ENCODE data around the gene MVB12B. TPM values are rescaled to one million over a fixed set of nuclear protein-coding genes. Genes with fewer than 3 reads are reported as not detected.
A peak's percentile ranks its signal among the peaks of the same experiment; 100 is the strongest.

The MVB12B gene
- total RNA-seq, 4 donors from 2014 or later, result 7.9 to 28.9 (median 14.4) TPM

DNA sequence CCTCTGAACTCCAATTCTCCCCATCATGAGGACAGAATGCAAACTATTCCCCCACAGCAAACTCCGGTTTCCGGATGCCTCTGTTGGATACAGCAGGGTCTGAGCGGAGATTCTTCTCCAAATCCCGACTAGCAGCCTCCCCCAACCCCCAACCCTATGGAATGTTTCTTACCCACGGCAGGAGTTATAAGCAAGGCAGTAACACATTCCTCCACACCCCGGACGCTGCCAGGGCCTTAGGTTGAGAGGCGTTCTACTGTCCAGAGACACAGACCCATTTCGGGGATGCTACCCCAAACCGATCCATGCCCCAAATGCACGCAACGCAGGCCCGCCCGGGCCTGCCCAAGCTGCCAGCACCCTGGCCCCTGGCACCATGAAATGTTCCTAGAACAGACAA lies 201.5 kb downstream of the MVB12B start:
- Histone ChIP-seq H3K36me3 (no peaks in the 10 kb centered on the region), H3K27ac (no peak overlapping the region), H3K27me3 (no peaks in the 10 kb centered on the region), H3K4me3 (no peak overlapping the region), H3K9me3 (no peaks in the 10 kb centered on the region), H3K4me1 (peaks cover 0 to 4% (median 0%) of the 10 kb centered on the region in 4 donors)
- TF ChIP-seq POLR2A (IDR thresholded peaks at IDR 0.05) (no peak), CTCF (IDR thresholded peaks at IDR 0.05) (no peak)
- no peak for DNase-seq

DNA sequence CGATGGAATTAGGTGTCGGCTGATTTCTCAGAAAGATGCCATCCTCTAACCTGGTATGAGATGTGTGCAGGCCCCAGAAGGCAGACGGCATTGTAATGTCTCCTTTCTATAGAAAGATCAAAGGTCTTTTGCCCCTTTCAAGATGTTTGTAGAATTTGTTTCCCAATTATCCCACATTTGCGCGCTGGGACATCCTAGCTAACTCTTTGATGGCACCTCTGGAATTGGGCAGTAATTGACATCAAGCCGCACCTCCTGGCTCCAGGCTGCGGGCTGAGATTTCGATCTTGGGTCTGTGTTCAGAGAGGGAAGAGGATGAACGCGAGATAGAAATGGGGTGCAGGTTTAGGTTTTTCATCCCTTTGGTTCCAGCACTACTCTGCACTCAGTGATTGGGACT lies 202.3 kb downstream of the MVB12B start:
- Histone ChIP-seq H3K27ac (no peak overlapping the region), H3K4me1 (peaks cover 0 to 6% (median 0%) of the 10 kb centered on the region in 4 donors), H3K27me3 (no peaks in the 10 kb centered on the region), H3K9me3 (no peaks in the 10 kb centered on the region), H3K36me3 (no peaks in the 10 kb centered on the region), H3K4me3 (no peak overlapping the region)
- TF ChIP-seq CTCF (IDR thresholded peaks at IDR 0.05) (no peak), POLR2A (IDR thresholded peaks at IDR 0.05) (no peak)
- DNase-seq, result no peak

GRCh38 chr9:126531035-126531571 lies 204.5 kb downstream of the MVB12B start:
- no peaks in the 10 kb centered on the region for H3K27me3 ChIP-seq
- peaks cover 0 to 6% (median 0%) of the 10 kb centered on the region in 4 donors for H3K4me1 ChIP-seq
- TF ChIP-seq POLR2A (IDR thresholded peaks at IDR 0.05) (no peak), CTCF (IDR thresholded peaks at IDR 0.05) (no peak)
- no peak for DNase-seq
- H3K36me3 ChIP-seq, result no peaks in the 10 kb centered on the region
- H3K27ac ChIP-seq, result no peak overlapping the region
- no peaks in the 10 kb centered on the region for H3K9me3 ChIP-seq
- H3K4me3 ChIP-seq, result no peak overlapping the region

DNA sequence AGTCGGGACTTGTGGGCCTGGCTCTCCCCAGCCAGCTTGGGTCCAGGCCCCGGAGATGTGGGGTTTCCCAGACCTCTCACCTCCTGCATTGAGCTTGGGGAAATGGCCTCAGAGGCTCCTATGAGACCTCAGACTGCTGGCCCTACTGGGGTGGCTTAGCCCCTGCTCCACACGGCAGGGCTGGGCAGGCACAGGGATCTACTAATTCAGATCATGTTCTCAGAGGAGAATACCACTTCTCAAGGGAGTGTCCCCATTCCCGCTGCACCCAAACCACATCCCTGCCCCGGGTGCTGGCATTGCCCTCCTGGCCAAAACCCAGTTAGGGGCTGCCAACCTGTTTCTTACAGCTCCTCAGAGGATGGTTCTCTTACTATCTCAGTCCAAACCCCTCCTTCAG lies 205.0 kb downstream of the MVB12B start:
- TF ChIP-seq CTCF (IDR thresholded peaks at IDR 0.05), result no peak
- no peak for TF ChIP-seq POLR2A (IDR thresholded peaks at IDR 0.05)
- Histone ChIP-seq H3K4me3 (no peak overlapping the region), H3K36me3 (no peaks in the 10 kb centered on the region), H3K27ac (no peak overlapping the region), H3K27me3 (no peaks in the 10 kb centered on the region), H3K9me3 (no peaks in the 10 kb centered on the region), H3K4me1 (peaks cover 0 to 6% (median 0%) of the 10 kb centered on the region in 4 donors)
- DNase-seq, result no peak

DNA sequence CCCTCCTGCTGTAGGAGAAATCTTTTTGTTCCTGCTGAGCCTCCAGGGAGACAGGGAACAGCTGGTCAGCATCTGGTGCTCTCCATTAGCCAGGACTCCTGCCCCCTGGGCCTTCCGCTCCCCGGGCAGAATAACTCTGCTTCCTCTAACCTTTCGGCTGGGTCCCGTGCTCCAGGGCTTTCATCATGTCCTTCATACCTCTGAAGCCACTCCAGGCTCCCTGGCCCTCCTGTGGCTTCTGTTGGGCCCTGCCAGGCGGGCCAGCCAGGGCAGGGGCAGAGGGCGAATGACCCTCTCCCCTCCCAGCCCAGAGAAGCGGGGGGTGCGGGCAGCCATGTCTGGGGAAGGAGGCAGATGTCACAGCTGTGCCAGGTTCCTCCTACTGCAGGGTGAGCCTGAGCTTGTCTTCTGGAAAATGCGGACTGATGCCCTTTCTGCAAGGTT lies 205.4 kb downstream of the MVB12B start:
- Histone ChIP-seq H3K4me3 (no peak overlapping the region), H3K9me3 (no peaks in the 10 kb centered on the region), H3K27me3 (no peaks in the 10 kb centered on the region), H3K27ac (no peak overlapping the region), H3K36me3 (no peaks in the 10 kb centered on the region), H3K4me1 (peaks cover 0 to 6% (median 0%) of the 10 kb centered on the region in 4 donors)
- DNase-seq, result no peak
- TF ChIP-seq POLR2A (IDR thresholded peaks at IDR 0.05) (no peak), CTCF (IDR thresholded peaks at IDR 0.05) (no peak)

GRCh38 chr9:126532489-126532888 lies 205.9 kb downstream of the MVB12B start:
- Histone ChIP-seq H3K4me3 (no peak overlapping the region), H3K4me1 (peaks cover 0 to 6% (median 0%) of the 10 kb centered on the region in 4 donors), H3K27ac (peak overlapping the region in 1 of 4 donors; percentile 78), H3K9me3 (no peaks in the 10 kb centered on the region), H3K27me3 (no peaks in the 10 kb centered on the region), H3K36me3 (no peaks in the 10 kb centered on the region)
- TF ChIP-seq POLR2A (IDR thresholded peaks at IDR 0.05) (no peak), CTCF (IDR thresholded peaks at IDR 0.05) (no peak)
- DNase-seq, result no peak

All from Peyer's patch (tissue), 4 donors.